Activated CD8-positive, alpha-beta memory T cell treated with anti-CD3 and anti-CD28 coated beads, Interleukin-2, amount 50 U/mL, for 24 hours (primary cell): ENCODE measurements around the gene NELL2.

Experiments used
- DNase-seq: peaks from one replicate; pipeline ENCODE4 v3.0.0-alpha.2; 2020; ENCODE audit errors: extremely low read depth

NELL2 gene

GRCh38 chr12:44532940-44533339, 343.2 kb downstream of the NELL2 start:
- no peak for DNase-seq

- no peak for DNase-seq
These were observed 344.7 kb downstream of the NELL2 start for GRCh38 chr12:44531320-44531971.

- no peak for DNase-seq
These were observed 349.4 kb downstream of the NELL2 start for GRCh38 chr12:44526655-44527182.

GRCh38 chr12:44525806-44526654, 350.1 kb downstream of the NELL2 start:
- no peak for DNase-seq

GRCh38 chr12:44523828-44524227, 352.3 kb downstream of the NELL2 start:
- DNase-seq, result no peak

GRCh38 chr12:44521702-44522101, 354.4 kb downstream of the NELL2 start:
- DNase-seq, result no peak

GRCh38 chr12:44519931-44520330, 356.2 kb downstream of the NELL2 start:
- no peak for DNase-seq

GRCh38 chr12:44511289-44511688, 364.8 kb downstream of the NELL2 start:
- DNase-seq, result no peak

- DNase-seq, result no peak
These were observed 365.6 kb downstream of the NELL2 start for GRCh38 chr12:44510510-44510909.

- no peak for DNase-seq
These were observed 366.0 kb downstream of the NELL2 start for GRCh38 chr12:44510076-44510475.

- no peak for DNase-seq
These were observed 366.6 kb downstream of the NELL2 start for GRCh38 chr12:44509471-44509870.

GRCh38 chr12:44507461-44507860, 368.7 kb downstream of the NELL2 start:
- no peak for DNase-seq

GRCh38 chr12:44504799-44505198, 371.3 kb downstream of the NELL2 start:
- no peak for DNase-seq

- DNase-seq, result no peak
These were observed 372.8 kb downstream of the NELL2 start for GRCh38 chr12:44503329-44503728.

- no peak for DNase-seq
These were observed 373.4 kb downstream of the NELL2 start for GRCh38 chr12:44502681-44503080.

- no peak for DNase-seq
These were observed 375.7 kb downstream of the NELL2 start for GRCh38 chr12:44500423-44500822.

GRCh38 chr12:44497044-44497443, 379.1 kb downstream of the NELL2 start:
- DNase-seq, result no peak

- DNase-seq, result no peak
These were observed 385.9 kb downstream of the NELL2 start for GRCh38 chr12:44490181-44490580.

- DNase-seq, result no peak
These were observed 387.9 kb downstream of the NELL2 start for GRCh38 chr12:44488180-44488579.

- no peak for DNase-seq
These were observed 391.3 kb downstream of the NELL2 start for GRCh38 chr12:44484862-44485261.

- DNase-seq, result no peak
These were observed 398.7 kb downstream of the NELL2 start for GRCh38 chr12:44477331-44477980.

- no peak for DNase-seq
These were observed 399.4 kb downstream of the NELL2 start for GRCh38 chr12:44476683-44477082.

GRCh38 chr12:44465139-44465538, 411.0 kb downstream of the NELL2 start:
- no peak for DNase-seq
